GM23338 (cell line): Measurements from ENCODE around the gene IMMP2L. TPM values are rescaled to one million over a fixed set of nuclear protein-coding genes. Genes with fewer than 3 reads are reported as not detected.

ENCODE experiments used
- ATAC-seq: fragments of 200-7000 bp; cut with Tn5 transposase; 3 replicates; pipeline ENCODE4 v1.9.1; 2020
- DNase-seq: peaks from one replicate; pipeline ENCODE4 v3.0.0-alpha.2; 2015; ENCODE audit warnings: low spot score
- H2AFZ ChIP-seq: fragments of 200-600 bp; sonication (generic); 2 replicates; pipeline ENCODE4 v1.8.0; 2016; ENCODE audit warnings: antibody characterized with exemption, mild to moderate bottlenecking, moderate library complexity
- H3F3A ChIP-seq: fragments of 200-600 bp; sonication (generic); replicated peaks from 2 replicates; pipeline ENCODE4 v1.8.0; 2017; ENCODE audit warnings: antibody characterized with exemption, mixed run types, low read depth
- H3K27ac ChIP-seq: fragments of 200-600 bp; sonication (generic); 2 replicates; pipeline ENCODE4 v1.6.1; 2016; ENCODE audit warnings: low read depth
- H3K27me3 ChIP-seq: fragments of 200-600 bp; sonication (generic); 2 replicates; pipeline ENCODE4 v1.8.0; 2016; ENCODE audit warnings: mild to moderate bottlenecking, mixed run types, moderate library complexity; ENCODE audit not compliant: insufficient read depth
- H3K36me3 ChIP-seq: fragments of 200-600 bp; sonication (generic); 2 replicates; pipeline ENCODE4 v1.8.0; 2016; ENCODE audit warnings: mild to moderate bottlenecking; ENCODE audit not compliant: insufficient read depth
- H3K4me1 ChIP-seq: fragments of 200-600 bp; sonication (generic); 2 replicates; pipeline ENCODE4 v1.8.0; 2016; ENCODE audit warnings: mild to moderate bottlenecking, moderate library complexity; ENCODE audit not compliant: insufficient read depth
- H3K4me2 ChIP-seq: fragments of 200-600 bp; sonication (generic); 2 replicates; pipeline ENCODE4 v1.7.1; 2017; ENCODE audit warnings: mixed run types
- H3K4me3 ChIP-seq: fragments of 200-600 bp; sonication (generic); 2 replicates; pipeline ENCODE4 v1.6.1; 2016; ENCODE audit warnings: mixed run types
- H3K79me2 ChIP-seq: fragments of 200-600 bp; sonication (generic); replicated peaks from 2 replicates; pipeline ENCODE4 v1.8.0; 2017; ENCODE audit warnings: mild to moderate bottlenecking; ENCODE audit not compliant: insufficient read depth
- H3K9me2 ChIP-seq: fragments of 200-600 bp; sonication (generic); 2 replicates; pipeline ENCODE4 v1.8.0; 2017; ENCODE audit not compliant: insufficient read depth
- H4K20me1 ChIP-seq: fragments of 200-600 bp; sonication (generic); replicated peaks from 2 replicates; pipeline ENCODE4 v1.8.0; 2017; ENCODE audit warnings: mild to moderate bottlenecking; ENCODE audit not compliant: insufficient read depth
- H3K27ac Mint-ChIP-seq: 2 replicates; pipeline ENCODE4 v1.8.0; 2020; ENCODE audit warnings: inconsistent platforms, mild to moderate bottlenecking, moderate library complexity, mixed read lengths
- H3K27me3 Mint-ChIP-seq: 3 replicates; pipeline ENCODE4 v1.8.0; 2022; ENCODE audit warnings: low read depth, mild to moderate bottlenecking, moderate library complexity, mixed read lengths, inconsistent platforms; ENCODE audit not compliant: insufficient read depth, poor library complexity
- H3K36me3 Mint-ChIP-seq: 3 replicates; pipeline ENCODE4 v1.8.0; 2021; ENCODE audit warnings: low read depth, mild to moderate bottlenecking, inconsistent platforms, moderate library complexity, mixed read lengths
- H3K4me1 Mint-ChIP-seq: 3 replicates; pipeline ENCODE4 v1.8.0; 2020; ENCODE audit warnings: mild to moderate bottlenecking, inconsistent platforms, mixed read lengths
- H3K4me3 Mint-ChIP-seq: 3 replicates; pipeline ENCODE4 v1.8.0; 2021; ENCODE audit warnings: moderate library complexity, mild to moderate bottlenecking, inconsistent platforms, mixed read lengths
- H3K9me3 Mint-ChIP-seq: 3 replicates; pipeline ENCODE4 v1.8.0; 2020; ENCODE audit warnings: moderate library complexity, mild to moderate bottlenecking, inconsistent platforms, mixed read lengths
- CREB1 ChIP-seq: fragments of 250-450 bp; sonication (Bioruptor Pico); IDR thresholded peaks from 2 replicates; pipeline ENCODE4 v1.5.0; 2020; ENCODE audit warnings: low read depth, mild to moderate bottlenecking, moderate library complexity
- CTCF ChIP-seq, 2 experiments: fragments of 200-600 bp in 1 of 2; sonication (generic) in 1 of 2; conservative IDR thresholded peaks; 2 replicates each; pipeline versions ENCODE4 v1.5.1 to v1.6.1; 2016 to 2017; ENCODE audit warnings: antibody characterized with exemption in 2 of 2, low read depth in 2 of 2, mild to moderate bottlenecking in 2 of 2, moderate library complexity in 1 of 2
- ETS1 ChIP-seq: IDR thresholded peaks from 2 replicates; pipeline ENCODE4 v1.6.1; 2016; ENCODE audit warnings: antibody characterized with exemption
- EZH2 ChIP-seq: fragments of 200-600 bp; sonication (generic); IDR thresholded peaks from one replicate; pipeline ENCODE4 v1.8.0; 2017; ENCODE audit warnings: antibody characterized with exemption, mild to moderate bottlenecking, low read depth; ENCODE audit not compliant: unreplicated experiment
- EZH2phosphoT487 ChIP-seq: fragments of 200-600 bp; sonication (generic); IDR thresholded peaks from one replicate; pipeline ENCODE4 v1.8.1; 2018; ENCODE audit warnings: antibody characterized with exemption; ENCODE audit not compliant: unreplicated experiment
- JUNB ChIP-seq: IDR thresholded peaks from one replicate; pipeline ENCODE4 v1.6.1; 2016; ENCODE audit warnings: antibody characterized with exemption; ENCODE audit not compliant: unreplicated experiment
- NANOG ChIP-seq: IDR thresholded peaks from 2 replicates; pipeline ENCODE4 v1.6.1; 2016; ENCODE audit warnings: antibody characterized with exemption, borderline replicate concordance
- POLR2AphosphoS5 ChIP-seq: IDR thresholded peaks from 2 replicates; pipeline ENCODE4 v1.6.1; 2016; ENCODE audit warnings: antibody characterized with exemption, low read depth
- REST ChIP-seq: IDR thresholded peaks from one replicate; pipeline ENCODE4 v1.6.1; 2018; ENCODE audit warnings: antibody characterized with exemption; ENCODE audit not compliant: unreplicated experiment
- STAT1 ChIP-seq: IDR thresholded peaks from one replicate; pipeline ENCODE4 v1.6.1; 2016; ENCODE audit warnings: antibody characterized with exemption; ENCODE audit not compliant: unreplicated experiment
- ZNF114 ChIP-seq: fragments of 250-450 bp; sonication (Bioruptor Pico); IDR thresholded peaks from 2 replicates; pipeline ENCODE4 v1.5.0; 2020; ENCODE audit warnings: mild to moderate bottlenecking, moderate library complexity
- ZNF331 ChIP-seq: fragments of 250-450 bp; sonication (Bioruptor Pico); IDR thresholded peaks from 2 replicates; pipeline ENCODE4 v1.5.0; 2020; ENCODE audit warnings: low read depth, mild to moderate bottlenecking, moderate library complexity
- polyA plus RNA-seq: library from polyadenylated mRNA; unstranded; fragments of >200 nt; fragmentation: Nextera tagmentation; extraction: Ambion mirVana; gene quantifications from 2 replicates; pipeline ENCODE4 v1.2.1, GENCODE V29; 2016
- total RNA-seq: library from RNA; depleted of rRNA; stranded (reverse); fragments of >200 nt; shearing (Covaris generic); gene quantifications from 2 replicates; pipeline ENCODE4 v1.2.3, GENCODE V29; 2014

IMMP2L gene
- total and polyA plus RNA-seq, 2 experiments from 2014 or later = 7.3 to 14.0 TPM

- no peaks in the 10 kb centered on the region for H3K27me3 ChIP-seq
- Mint-ChIP-seq H3K4me3 (no peak overlapping the region), H3K27ac (no peak overlapping the region), H3K27me3 (no peaks in the 10 kb centered on the region), H3K36me3 (no peaks in the 10 kb centered on the region), H3K4me1 (peaks cover 5% of the 10 kb centered on the region; the same call in 2 of the 3 replicates), H3K9me3 (no peaks in the 10 kb centered on the region)
- no peak overlapping the region for H3K4me2 ChIP-seq
- TF ChIP-seq CTCF (conservative IDR thresholded peaks at IDR 0.05; ENCODE audit: low read depth in 2 of 2) = no peak
- TF ChIP-seq ZNF114 = no peak
- TF ChIP-seq REST = no peak
- TF ChIP-seq ZNF331 (CRISPR knock-in tag) = no peak
- no peak for TF ChIP-seq POLR2AphosphoS5
- TF ChIP-seq EZH2phosphoT487 = no peak
- TF ChIP-seq NANOG = no peak
- no peak for TF ChIP-seq ETS1
- no peak for TF ChIP-seq EZH2
- no peak for TF ChIP-seq STAT1
- no peak for TF ChIP-seq CREB1 (CRISPR knock-in tag)
- TF ChIP-seq JUNB = no peak
- no peak overlapping the region for H3K27ac ChIP-seq
- no peaks in the 10 kb centered on the region for H4K20me1 ChIP-seq
- H3K4me3 ChIP-seq = no peak overlapping the region
- H2AFZ ChIP-seq = no peak overlapping the region
- H3K4me1 ChIP-seq = no peaks in the 10 kb centered on the region
- H3K79me2 ChIP-seq = no peaks in the 10 kb centered on the region
- H3F3A ChIP-seq = no peaks in the 10 kb centered on the region
- no peak for ATAC-seq
- no peaks in the 10 kb centered on the region for H3K36me3 ChIP-seq
- no peak for DNase-seq
- no peaks in the 10 kb centered on the region; the same call in none of the 2 replicates for H3K9me2 ChIP-seq
Measured at GRCh38 chr7:110774071-110774470, 788.2 kb downstream of the IMMP2L start.
